ENCODE results near the gene RETN. TPM values are rescaled to one million over a fixed set of nuclear protein-coding genes. Genes with fewer than 3 reads are reported as not detected.
A peak's percentile ranks its signal among the peaks of the same experiment; 100 is the strongest.

RETN gene
- polyA plus RNA-seq, 3 donors, result 42.1 to 119 (median 60.0) TPM

DNA sequence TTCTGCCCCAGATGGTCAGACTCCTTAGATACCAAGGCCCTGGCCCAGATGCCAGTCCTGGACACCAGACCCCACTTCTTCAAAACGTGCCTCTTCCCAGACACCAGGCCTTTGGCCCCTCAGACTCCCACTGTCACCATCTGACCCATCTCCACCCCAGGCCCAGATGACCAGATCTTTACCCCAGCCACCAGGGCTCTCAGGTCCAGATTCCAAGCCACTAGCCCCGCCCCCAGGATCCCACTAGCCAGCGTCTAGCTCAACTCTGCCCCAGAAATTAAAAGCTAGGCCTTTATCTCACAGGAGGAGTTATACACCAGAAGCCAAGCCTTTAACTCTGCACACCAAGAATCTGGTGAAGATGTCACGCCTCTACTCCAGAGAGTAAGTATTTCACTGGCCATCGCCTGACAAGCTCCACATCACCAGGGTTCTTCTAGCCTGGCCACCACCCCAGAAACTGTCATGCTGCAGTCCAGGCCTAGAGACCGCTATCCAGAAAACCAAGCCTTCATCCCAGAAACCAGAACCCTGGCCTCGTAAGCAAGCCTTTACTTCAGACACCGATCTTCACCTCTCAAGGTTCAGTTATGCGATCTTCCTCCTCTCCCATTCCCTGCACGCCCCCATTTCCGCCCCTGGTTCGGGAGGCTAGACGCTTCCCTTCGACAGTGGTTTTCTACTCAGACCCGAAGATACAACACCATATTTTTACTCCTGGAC is 40.1 kb upstream of the RETN start:
- DNase-seq, result no peak
- Mint-ChIP-seq H3K36me3 (peaks cover 36 to 54% of the 10 kb centered on the region in 2 donors), H3K4me3 (peak overlapping the region; percentile 95 to 96), H3K9me3 (peaks cover 0 to 2% (median 0%) of the 10 kb centered on the region in 7 donors), H3K27me3 (ENCODE audit: low read depth in 3 of 3) (peaks cover 0 to 2% (median 0%) of the 10 kb centered on the region in 3 donors), H3K4me1 (peaks cover 22% of the 10 kb centered on the region), H3K27ac (peak overlapping the region; percentile 96 to 100 (median 99))
- TF ChIP-seq CTCF (IDR thresholded peaks at IDR 0.05), result no peak
- H3K36me3 ChIP-seq (replicated peaks in 1 of 2; ENCODE audit: control insufficient read depth in 1 of 2, insufficient read depth in 2 of 2, low read length in 2 of 2), result peaks cover 40 to 59% of the 10 kb centered on the region in 2 donors
- no peaks in the 10 kb centered on the region for H4K20me1 ChIP-seq (ENCODE audit: insufficient read depth, low read length)
- peaks cover 58% of the 10 kb centered on the region for H3K79me2 ChIP-seq (ENCODE audit: insufficient read depth, low read length)
- intact Hi-C loops (cut with micrococcal nuclease), result loop anchor here in 1 of 2 donors (10.0 kb wide), 1 partner anchor 234 kb away; no protein-coding TSS in a partner anchor
- peak overlapping the region; percentile 88 for H3K4me2 ChIP-seq (replicated peaks; ENCODE audit: extremely low read depth, low read length, poor library complexity, severe bottlenecking)
- H3K4me3 ChIP-seq (replicated peaks in 1 of 3; ENCODE audit: low read depth in 2 of 3, low read length in 3 of 3), result peak overlapping the region; percentile 83 to 96 (median 88)
- H3K4me1 ChIP-seq (ENCODE audit: control insufficient read depth in 1 of 2, insufficient read depth in 2 of 2, low read length in 2 of 2), result peaks cover 19 to 28% of the 10 kb centered on the region in 2 donors
- peak overlapping the region; percentile 73 for H2AFZ ChIP-seq (ENCODE audit: insufficient read depth, low read depth, low read length, poor library complexity, severe bottlenecking)
- peak overlapping the region; percentile 63 to 97 for H3K27ac ChIP-seq (ENCODE audit: low read depth in 1 of 2, low read length in 2 of 2)
- H3K9me3 ChIP-seq (replicated peaks in 1 of 2; ENCODE audit: control insufficient read depth in 1 of 2, insufficient read depth in 1 of 2, low read length in 2 of 2), result no peaks in the 10 kb centered on the region
- WGBS (ENCODE audit: insufficient coverage), result 5% methylated on average over 15 of the region's 15 CpGs
- peak overlapping the region; percentile 93 for H3K9ac ChIP-seq (ENCODE audit: insufficient read depth, low read length, poor library complexity, severe bottlenecking)
- no peaks in the 10 kb centered on the region for H3K27me3 ChIP-seq (ENCODE audit: control insufficient read depth in 2 of 2, insufficient read depth in 2 of 2, low read length in 2 of 2)

DNA sequence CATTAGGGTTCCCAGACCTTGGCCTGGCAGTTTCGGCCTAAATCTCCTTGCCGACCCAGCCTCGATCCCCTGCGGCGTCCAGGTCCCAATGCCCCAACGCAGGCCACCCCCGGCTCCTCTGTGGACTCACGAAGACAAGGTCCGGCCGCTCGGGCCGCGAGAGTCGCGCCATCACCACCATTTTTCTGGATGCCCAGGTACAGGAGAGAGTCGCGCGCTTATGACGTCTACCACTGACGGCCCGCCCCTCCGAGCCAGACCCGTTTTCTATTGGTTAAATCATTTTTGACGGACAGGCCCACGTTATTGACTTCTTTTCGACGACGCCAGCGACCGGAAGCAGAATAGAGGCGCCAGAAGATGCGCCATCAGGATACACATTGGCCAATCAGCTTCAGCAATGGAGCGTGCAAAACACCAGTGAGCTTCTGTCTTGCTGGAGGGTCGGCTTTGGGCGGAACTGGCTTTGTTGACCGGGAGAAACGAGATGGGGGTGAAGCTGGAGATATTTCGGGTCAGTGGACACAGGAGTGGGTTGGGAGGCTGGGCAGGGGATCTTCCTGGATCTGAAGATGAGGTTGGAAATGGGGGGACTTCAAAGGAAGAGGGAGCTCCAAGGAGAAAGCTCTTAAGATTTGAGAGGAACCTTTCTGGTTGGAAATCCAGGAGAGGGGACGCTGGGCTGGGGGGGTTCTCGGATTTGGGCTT is 39.3 kb upstream of the RETN start, which contains the start of the genes PET100 and XAB2:
TSS of gene PET100 (plus strand) at position 447 of the 708 bp plus-strand sequence. CDS start at position 488, 41 bp downstream.
TSS of gene XAB2 (minus strand) at position 199 of the 708 bp plus-strand sequence. CDS start at position 181, 18 bp downstream.
- no peak for TF ChIP-seq CTCF (IDR thresholded peaks at IDR 0.05)
- peak; percentile 98 to 99 (median 99) for DNase-seq
- Histone ChIP-seq H3K9ac (ENCODE audit: insufficient read depth, low read length, poor library complexity, severe bottlenecking) (peak within 1 kb of the TSS; percentile 93), H3K27ac (ENCODE audit: low read depth in 1 of 2, low read length in 2 of 2) (peak within 1 kb of the TSS; percentile 63 to 97), H3K4me3 (replicated peaks in 1 of 3; ENCODE audit: low read depth in 2 of 3, low read length in 3 of 3) (peak within 1 kb of the TSS; percentile 83 to 96 (median 88)), H3K79me2 (ENCODE audit: insufficient read depth, low read length) (peaks cover 58% of the 10 kb centered on the region), H3K4me2 (replicated peaks; ENCODE audit: extremely low read depth, low read length, poor library complexity, severe bottlenecking) (peak within 1 kb of the TSS; percentile 88), H3K36me3 (replicated peaks in 1 of 2; ENCODE audit: control insufficient read depth in 1 of 2, insufficient read depth in 2 of 2, low read length in 2 of 2) (peaks cover 33 to 52% of the 10 kb centered on the region in 2 donors), H3K4me1 (ENCODE audit: control insufficient read depth in 1 of 2, insufficient read depth in 2 of 2, low read length in 2 of 2) (peaks cover 19 to 28% of the 10 kb centered on the region in 2 donors), H3K9me3 (replicated peaks in 1 of 2; ENCODE audit: control insufficient read depth in 1 of 2, insufficient read depth in 1 of 2, low read length in 2 of 2) (no peaks in the 10 kb centered on the region), H2AFZ (ENCODE audit: insufficient read depth, low read depth, low read length, poor library complexity, severe bottlenecking) (peak within 1 kb of the TSS; percentile 73), H3K27me3 (ENCODE audit: control insufficient read depth in 2 of 2, insufficient read depth in 2 of 2, low read length in 2 of 2) (no peaks in the 10 kb centered on the region), H4K20me1 (ENCODE audit: insufficient read depth, low read length) (no peaks in the 10 kb centered on the region)
- Mint-ChIP-seq H3K9me3 (peaks cover 0 to 2% (median 0%) of the 10 kb centered on the region in 7 donors), H3K4me1 (peaks cover 22% of the 10 kb centered on the region), H3K4me3 (peak within 1 kb of the TSS; percentile 95 to 96), H3K27ac (peak within 1 kb of the TSS; percentile 97 to 100 (median 99)), H3K36me3 (peaks cover 32 to 47% of the 10 kb centered on the region in 2 donors), H3K27me3 (ENCODE audit: low read depth in 3 of 3) (peaks cover 0 to 2% (median 0%) of the 10 kb centered on the region in 3 donors)
- intact Hi-C loops (cut with micrococcal nuclease), result loop anchor here (10.0 kb wide), 2 partner anchors 235 to 275 kb away; partner anchors contain the start of gene MAP2K7 (in 1 of the 2)
- WGBS (ENCODE audit: insufficient coverage), result under 1% methylated on average over 40 of the region's 40 CpGs
